ENCODE measurements around the gene DAPK1. TPM values are rescaled to one million over a fixed set of nuclear protein-coding genes. Genes with fewer than 3 reads are reported as not detected.

The DAPK1 gene
- total RNA-seq, 1 donor from 2014 or later = 10.2 TPM

- ATAC-seq = no peak
- no peak for DNase-seq
- intact Hi-C loops (cut with micrococcal nuclease) = no loop called here
These were observed 84.4 kb downstream of the DAPK1 start for GRCh38 chr9:87581949-87582637.

GRCh38 chr9:87584326-87584725, 86.7 kb downstream of the DAPK1 start:
- DNase-seq (no peak), ATAC-seq (no peak)
- intact Hi-C loops (cut with micrococcal nuclease) = no loop called here

- DNase-seq (no peak), ATAC-seq (no peak)
- intact Hi-C loops (cut with micrococcal nuclease) = no loop called here
These were observed 87.6 kb downstream of the DAPK1 start for GRCh38 chr9:87585123-87585855.

GRCh38 chr9:87586731-87587355, 89.2 kb downstream of the DAPK1 start:
- ATAC-seq = no peak
- intact Hi-C loops (cut with micrococcal nuclease) = no loop called here
- no peak for DNase-seq

GRCh38 chr9:87587356-87587745, 89.7 kb downstream of the DAPK1 start:
- intact Hi-C loops (cut with micrococcal nuclease) = no loop called here
- DNase-seq = no peak
- no peak for ATAC-seq

GRCh38 chr9:87587864-87588263, 90.2 kb downstream of the DAPK1 start:
- intact Hi-C loops (cut with micrococcal nuclease) = no loop called here
- DNase-seq (no peak), ATAC-seq (no peak)

- intact Hi-C loops (cut with micrococcal nuclease) = no loop called here
These were observed 90.7 kb downstream of the DAPK1 start for GRCh38 chr9:87588339-87588738.

GRCh38 chr9:87590996-87591395, 93.3 kb downstream of the DAPK1 start:
- intact Hi-C loops (cut with micrococcal nuclease) = loop anchor here (10.0 kb wide), 1 partner anchor 86 kb away; no protein-coding TSS in a partner anchor
- ATAC-seq (no peak), DNase-seq (no peak)

More at GRCh38 chr9:87588339-87588738, 90.7 kb downstream of the DAPK1 start:
- ATAC-seq (no peak), DNase-seq (no peak)

GRCh38 chr9:87592554-87593358, 95.1 kb downstream of the DAPK1 start:
- peak; percentile 76 for DNase-seq
- peak; percentile 91 for ATAC-seq
- intact Hi-C loops (cut with micrococcal nuclease) = loop anchor here (10.0 kb wide), 1 partner anchor 88 kb away; no protein-coding TSS in a partner anchor

- intact Hi-C loops (cut with micrococcal nuclease) = loop anchor here (10.0 kb wide), 1 partner anchor 89 kb away; no protein-coding TSS in a partner anchor
- DNase-seq (no peak), ATAC-seq (no peak)
These were observed 95.8 kb downstream of the DAPK1 start for GRCh38 chr9:87593359-87593980.

GRCh38 chr9:87594194-87594593, 96.5 kb downstream of the DAPK1 start:
- DNase-seq (no peak), ATAC-seq (no peak)
- intact Hi-C loops (cut with micrococcal nuclease) = loop anchor here (10.0 kb wide), 1 partner anchor 89 kb away; no protein-coding TSS in a partner anchor

GRCh38 chr9:87594662-87595061, 97.0 kb downstream of the DAPK1 start:
- DNase-seq = no peak
- no peak for ATAC-seq
- intact Hi-C loops (cut with micrococcal nuclease) = loop anchor here (10.0 kb wide), 1 partner anchor 90 kb away; no protein-coding TSS in a partner anchor

GRCh38 chr9:87595610-87596009, 97.9 kb downstream of the DAPK1 start:
- DNase-seq = no peak
- no peak for ATAC-seq
- intact Hi-C loops (cut with micrococcal nuclease) = loop anchor here (10.0 kb wide), 1 partner anchor 91 kb away; no protein-coding TSS in a partner anchor

GRCh38 chr9:87596862-87597261, 99.2 kb downstream of the DAPK1 start:
- ATAC-seq (peak; percentile 62), DNase-seq (peak; percentile 63)
- intact Hi-C loops (cut with micrococcal nuclease) = loop anchor here (10.0 kb wide), 1 partner anchor 92 kb away; no protein-coding TSS in a partner anchor

GRCh38 chr9:87597710-87598443, 100.2 kb downstream of the DAPK1 start:
- DNase-seq = no peak
- ATAC-seq = no peak
- intact Hi-C loops (cut with micrococcal nuclease) = loop anchor here (10.0 kb wide), 1 partner anchor 93 kb away; no protein-coding TSS in a partner anchor

- DNase-seq (no peak), ATAC-seq (peak; percentile 34)
- intact Hi-C loops (cut with micrococcal nuclease) = loop anchor here (10.0 kb wide), 1 partner anchor 95 kb away; no protein-coding TSS in a partner anchor
These were observed 102.4 kb downstream of the DAPK1 start for GRCh38 chr9:87599901-87600610.

- DNase-seq = peak; percentile 48
- intact Hi-C loops (cut with micrococcal nuclease) = no loop called here
- ATAC-seq = peak; percentile 55
These were observed 103.5 kb downstream of the DAPK1 start for GRCh38 chr9:87601176-87601575.

Data from left ventricle myocardium superior (tissue), 1 donor.